Spleen (tissue), 11 donors: ENCODE measurements around the gene ADAMTSL3. TPM values are rescaled to one million over a fixed set of nuclear protein-coding genes. Genes with fewer than 3 reads are reported as not detected.

Experiments used
- DNase-seq: peaks from one replicate; pipeline ENCODE4 v3.0.0-alpha.2; 2020
- H3K27ac ChIP-seq, 8 donors: fragments of 200-600 bp; sonication (generic) in 7 of 8; 1 replicate in 4 of 8; 2 replicates in 4 of 8; pipeline versions ENCODE4 v1.5.0 to v1.8.0; 2016 to 2021; ENCODE audit warnings: inconsistent platforms in 4 of 8, mild to moderate bottlenecking in 4 of 8, moderate library complexity in 1 of 8
- H3K27me3 ChIP-seq, 7 donors: fragments of 200-600 bp; sonication (generic) in 6 of 7; replicated peaks in 1 of 7; 1 replicate in 4 of 7; 2 replicates in 3 of 7; pipeline versions ENCODE4 v1.5.0 to v1.8.0; 2016 to 2021; ENCODE audit warnings: inconsistent platforms in 3 of 7, mild to moderate bottlenecking in 1 of 7
- H3K36me3 ChIP-seq, 6 donors: fragments of 200-600 bp; sonication (generic) in 5 of 6; 1 replicate in 4 of 6; 2 replicates in 2 of 6; pipeline versions ENCODE4 v1.5.0 to v1.8.0; 2016 to 2021; ENCODE audit warnings: inconsistent platforms in 2 of 6
- H3K4me1 ChIP-seq, 6 donors: fragments of 200-600 bp; sonication (generic) in 5 of 6; 1 replicate in 3 of 6; 2 replicates in 3 of 6; pipeline versions ENCODE4 v1.5.0 to v1.8.0; 2016 to 2021; ENCODE audit warnings: inconsistent platforms in 3 of 6
- H3K4me3 ChIP-seq, 8 donors: fragments of 200-600 bp; sonication (generic) in 7 of 8; 1 replicate in 4 of 8; 2 replicates in 4 of 8; pipeline versions ENCODE4 v1.5.0 to v1.8.0; 2016 to 2021; ENCODE audit warnings: inconsistent platforms in 4 of 8, mild to moderate bottlenecking in 4 of 8, moderate library complexity in 2 of 8
- H3K9me3 ChIP-seq, 8 donors: fragments of 200-600 bp; sonication (generic) in 7 of 8; 1 replicate in 4 of 8; 2 replicates in 4 of 8; pipeline versions ENCODE4 v1.5.0 to v1.8.0; 2016 to 2021; ENCODE audit warnings: inconsistent platforms in 4 of 8
- CTCF ChIP-seq, 11 experiments: fragments of 200-600 bp in 7 of 11; fragments of 450-650 bp in 4 of 11; sonication (generic) in 4 of 11; IDR thresholded peaks in 8 of 11; conservative IDR thresholded peaks in 3 of 11; 1 replicate in 7 of 11; 2 replicates in 4 of 11; pipeline versions ENCODE4 v1.4.0 to v1.8.0; 2016 to 2021; ENCODE audit warnings: antibody characterized with exemption in 11 of 11, inconsistent platforms in 4 of 11, mild to moderate bottlenecking in 1 of 11
- POLR2A ChIP-seq, 3 donors: fragments of 450-650 bp; IDR thresholded peaks; one replicate each; pipeline ENCODE4 v1.5.1; 2017; ENCODE audit warnings: antibody characterized with exemption in 3 of 3, mild to moderate bottlenecking in 1 of 3
- POLR2AphosphoS5 ChIP-seq, 3 donors: sonication (generic); formaldehyde crosslinking; IDR thresholded peaks; one replicate each; pipeline ENCODE4 v1.5.1; 2017; ENCODE audit warnings: antibody characterized with exemption in 3 of 3
- WGBS, 5 donors: extraction: QIAGEN DNeasy Blood & Tissue Kit in 3 of 5; methylation state at CpG; one replicate each; pipeline versions ENCODE4 v1.1.5 to v1.1.7; 2013 to 2018; 5-methylcytosine and 5-hydroxymethylcytosine counted together
- intact Hi-C: fragments of 100-400 bp; cut with DNase I; formaldehyde crosslinking; loops from one replicate; pipeline ENCODE4 v1.15.0; 2023; ENCODE audit warnings: low total_unique reads
- polyA plus RNA-seq, 3 donors: library from polyadenylated mRNA; stranded (reverse); fragments of 200-250 nt; gene quantifications; one replicate each; pipeline ENCODE4 v1.2.1, GENCODE V29; 2013
- total RNA-seq, 7 donors: library from RNA; depleted of rRNA in 3 of 7; stranded (reverse); fragments of >200 nt in 3 of 7; fragmentation: NEBNext Ultra II Directional in 4 of 7; extraction: Animal tissue kit (Norgen Biotek cat#: 25700) in 4 of 7; gene quantifications; one replicate each; pipeline versions ENCODE4 v1.1.0 to v1.2.1, GENCODE V29; 2016 to 2021
- donor health status: healthy with polysubstance abuse.
- donor health status: DM: no; HTN: no; CAD: no; lungs with moderate emphysema.
- donor health status: DM: no; HTN: no; CAD: no.
- donor health status: Bipolar disorder and iron deficiency.
- donor health status: healthy.
- donor health status: DM: no; HTN: no; CAD: no.
- donor health status: DM: yes; HTN: yes; CAD: no.

The ADAMTSL3 gene
- total and polyA plus RNA-seq, 10 donors = 0.09 to 5.7 (median 2.9) TPM

GRCh38 chr15:83911345-83911744 is 257.4 kb downstream of the ADAMTSL3 start:
- no peak for DNase-seq
- Histone ChIP-seq H3K9me3 (peaks cover 0 to 11% (median 8%) of the 10 kb centered on the region in 8 donors), H3K36me3 (no peaks in the 10 kb centered on the region), H3K4me3 (no peak overlapping the region), H3K27ac (no peak overlapping the region), H3K4me1 (no peaks in the 10 kb centered on the region), H3K27me3 (peaks cover 0 to 12% (median 0%) of the 10 kb centered on the region in 7 donors)
- 64 to 85% (median 75%) methylated on average over 3 of the region's 3 CpGs for WGBS, 5 donors
- TF ChIP-seq POLR2A (IDR thresholded peaks at IDR 0.05) = no peak
- no peak for TF ChIP-seq CTCF (IDR thresholded peaks at IDR 0.05 in 8 of 11, conservative IDR thresholded peaks at IDR 0.05 in 3 of 11)
- TF ChIP-seq POLR2AphosphoS5 (IDR thresholded peaks at IDR 0.05) = no peak
- intact Hi-C loops = no loop called here

GRCh38 chr15:83912343-83912742 is 258.4 kb downstream of the ADAMTSL3 start:
- Histone ChIP-seq H3K9me3 (peaks cover 0 to 11% (median 8%) of the 10 kb centered on the region in 8 donors), H3K4me3 (no peak overlapping the region), H3K27ac (no peak overlapping the region), H3K4me1 (no peaks in the 10 kb centered on the region), H3K36me3 (no peaks in the 10 kb centered on the region), H3K27me3 (peaks cover 0 to 12% (median 0%) of the 10 kb centered on the region in 7 donors)
- intact Hi-C loops = no loop called here
- TF ChIP-seq POLR2AphosphoS5 (IDR thresholded peaks at IDR 0.05) = no peak
- TF ChIP-seq POLR2A (IDR thresholded peaks at IDR 0.05) = no peak
- DNase-seq = no peak
- 86 to 93% (median 89%) methylated on average over 2 of the region's 2 CpGs for WGBS, 5 donors

GRCh38 chr15:83913034-83913632 is 259.2 kb downstream of the ADAMTSL3 start:
- 84 to 91% (median 88%) methylated on average over 13 to 14 of the region's 14 CpGs for WGBS, 5 donors
- intact Hi-C loops = no loop called here
- TF ChIP-seq CTCF (IDR thresholded peaks at IDR 0.05 in 8 of 11, conservative IDR thresholded peaks at IDR 0.05 in 3 of 11) = no peak
- TF ChIP-seq POLR2A (IDR thresholded peaks at IDR 0.05) = no peak
- H3K27ac ChIP-seq = no peak overlapping the region
- H3K36me3 ChIP-seq = no peaks in the 10 kb centered on the region
- H3K9me3 ChIP-seq = peaks cover 0 to 11% (median 8%) of the 10 kb centered on the region in 8 donors
- no peaks in the 10 kb centered on the region for H3K4me1 ChIP-seq
- no peak for DNase-seq
- H3K4me3 ChIP-seq = no peak overlapping the region
- peaks cover 0 to 12% (median 0%) of the 10 kb centered on the region in 7 donors for H3K27me3 ChIP-seq

- H3K27me3 ChIP-seq = peaks cover 0 to 3% (median 0%) of the 10 kb centered on the region in 7 donors
- H3K36me3 ChIP-seq = no peaks in the 10 kb centered on the region
- TF ChIP-seq POLR2A (IDR thresholded peaks at IDR 0.05) (no peak), CTCF (IDR thresholded peaks at IDR 0.05 in 8 of 11, conservative IDR thresholded peaks at IDR 0.05 in 3 of 11) (no peak), POLR2AphosphoS5 (IDR thresholded peaks at IDR 0.05) (no peak)
- no peaks in the 10 kb centered on the region for H3K9me3 ChIP-seq
- intact Hi-C loops = no loop called here
- WGBS, 5 donors = 70 to 97% (median 77%) methylated on average over 1 of the region's 1 CpG
- no peaks in the 10 kb centered on the region for H3K4me1 ChIP-seq
- H3K4me3 ChIP-seq = no peak overlapping the region
- no peak for DNase-seq
- no peak overlapping the region for H3K27ac ChIP-seq
Measured at GRCh38 chr15:83914906-83915305, 261.0 kb downstream of the ADAMTSL3 start.
